Embryonic facial prominence (tissue), 1 donor: ENCODE data around the gene ASB5.

Experiments
- DNase-seq: peaks from one replicate; pipeline ENCODE4 v3.0.0-alpha.2; 2016; ENCODE audit errors: extremely low spot score

Gene ASB5

DNA sequence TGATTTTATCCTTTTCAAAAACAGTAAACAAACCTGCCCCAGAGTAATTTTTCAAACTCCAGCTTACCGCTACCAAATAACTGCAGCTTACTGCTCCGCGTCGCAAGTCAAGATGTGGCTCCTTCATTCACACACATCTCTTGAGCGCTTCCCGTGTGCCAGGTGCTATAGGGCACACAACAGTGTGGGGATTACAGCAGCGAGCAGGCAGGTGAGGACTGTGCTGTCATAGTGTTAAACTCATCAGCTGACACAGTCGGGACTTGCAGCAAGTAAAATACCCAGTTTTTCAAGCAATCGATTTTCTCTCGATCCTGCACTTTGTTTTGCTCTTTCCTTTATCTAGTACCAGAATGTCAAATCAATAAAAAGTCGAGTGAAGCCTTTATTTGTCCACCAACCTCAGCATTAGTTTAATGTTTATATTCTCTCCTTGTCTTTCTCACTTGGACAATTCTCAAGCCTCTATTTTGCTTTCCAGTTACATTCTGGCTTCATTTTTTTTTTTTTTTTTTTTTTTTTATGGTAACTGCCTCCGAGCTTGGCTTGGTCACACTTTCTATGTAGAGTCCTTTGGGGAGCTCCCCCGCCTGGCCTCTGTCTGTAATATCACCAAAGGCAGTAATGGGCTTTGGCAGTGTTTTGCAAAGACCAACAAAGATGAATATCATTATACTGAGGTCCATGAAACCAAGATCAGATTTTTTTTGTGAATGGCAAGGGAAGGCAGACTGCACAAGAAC is 8.3 kb upstream of the ASB5 start:
- DNase-seq, result no peak

DNA sequence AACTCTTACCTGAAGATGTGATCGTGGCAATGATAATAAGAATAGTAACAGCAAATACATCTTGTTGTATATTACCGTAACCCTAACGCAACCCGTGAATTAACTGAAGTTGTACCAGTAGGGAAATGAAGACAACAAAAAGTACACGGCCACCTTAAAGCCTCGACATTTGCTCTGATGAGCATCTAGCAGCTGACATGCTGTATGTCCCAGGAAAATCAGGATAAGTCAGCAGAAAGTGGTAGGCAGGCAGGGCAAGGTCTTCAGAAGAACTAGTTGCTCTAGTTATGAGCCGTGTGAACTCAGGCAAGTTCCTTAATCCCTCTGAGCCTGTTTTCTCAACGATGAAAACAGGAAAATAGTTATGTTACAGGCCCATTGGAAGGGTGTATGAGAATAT is 7.7 kb upstream of the ASB5 start:
- DNase-seq, result no peak

DNA sequence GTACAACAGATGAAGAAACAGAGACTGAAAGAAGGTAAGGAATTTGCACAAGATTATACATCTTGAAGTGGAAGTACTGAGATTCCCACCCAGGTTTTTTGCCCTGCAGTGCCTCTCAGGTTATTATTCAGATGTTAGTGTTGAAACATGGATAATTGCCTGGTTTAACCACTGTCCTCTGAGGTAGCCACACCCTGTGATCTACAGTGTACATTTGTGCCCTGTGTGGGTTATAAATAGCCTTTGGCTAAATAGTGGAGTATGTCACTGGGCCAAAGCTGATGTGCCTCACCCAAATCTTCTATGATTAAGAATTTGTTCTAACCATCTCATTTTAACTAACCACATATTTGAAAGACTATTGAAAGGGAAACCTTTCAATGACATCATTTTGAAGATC is 5.4 kb upstream of the ASB5 start:
- DNase-seq, result no peak

DNA sequence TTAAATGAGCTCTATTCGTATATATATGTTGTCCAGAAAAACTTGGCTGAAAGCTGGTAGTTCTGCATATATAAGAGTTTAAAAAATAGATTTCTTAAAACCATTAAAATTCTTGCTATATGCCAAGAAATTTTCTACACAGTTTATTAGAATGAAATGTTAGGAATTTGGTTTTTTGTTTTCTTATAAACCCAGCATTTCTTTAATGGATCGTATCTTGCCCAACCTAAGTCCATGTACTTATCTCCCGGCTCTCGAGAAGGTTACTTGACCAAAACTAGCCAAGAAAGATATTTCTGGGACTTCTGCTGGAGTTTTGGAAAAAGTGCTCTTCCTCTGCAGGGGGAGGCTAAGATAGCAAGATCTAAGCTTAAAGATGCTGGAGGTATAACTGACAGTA is 4.7 kb upstream of the ASB5 start:
- DNase-seq, result no peak

DNA sequence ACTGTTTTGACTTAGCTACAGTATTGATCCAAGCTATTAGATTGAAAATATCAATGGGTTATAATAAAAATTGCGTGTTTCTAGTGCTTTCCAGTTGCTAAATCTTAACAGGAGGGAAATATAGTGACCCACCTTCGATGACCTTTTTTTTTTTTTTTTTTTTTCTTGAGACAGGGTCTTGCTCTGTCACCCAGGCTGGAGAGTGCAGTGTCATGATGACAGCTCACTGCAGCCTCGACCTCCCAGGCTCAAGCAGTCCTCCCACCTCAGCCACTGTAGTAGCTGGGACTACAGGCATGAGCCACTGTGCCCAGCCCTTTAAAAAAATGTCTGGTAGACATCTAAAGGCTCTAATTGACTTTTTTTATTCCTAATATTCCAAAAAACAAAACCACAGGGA is 3.8 kb upstream of the ASB5 start:
- no peak for DNase-seq

DNA sequence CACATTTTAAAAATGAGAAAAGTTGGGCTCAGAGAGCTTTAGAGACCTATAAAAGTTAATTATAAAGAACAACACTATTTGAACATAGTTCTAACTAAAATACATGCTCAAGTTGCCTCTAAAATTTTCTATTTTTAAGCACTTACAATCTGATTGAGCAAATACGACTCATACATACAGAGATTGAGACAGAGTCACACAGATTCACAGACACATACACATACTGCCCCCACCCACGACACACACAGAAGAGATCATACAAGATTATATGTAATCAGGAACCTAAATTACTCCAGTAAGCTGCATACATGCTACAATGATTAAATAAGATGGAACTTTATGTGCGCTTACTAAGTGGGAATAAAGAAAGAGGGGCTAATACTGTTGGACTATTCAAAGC is 2.7 kb upstream of the ASB5 start:
- DNase-seq, result no peak

DNA sequence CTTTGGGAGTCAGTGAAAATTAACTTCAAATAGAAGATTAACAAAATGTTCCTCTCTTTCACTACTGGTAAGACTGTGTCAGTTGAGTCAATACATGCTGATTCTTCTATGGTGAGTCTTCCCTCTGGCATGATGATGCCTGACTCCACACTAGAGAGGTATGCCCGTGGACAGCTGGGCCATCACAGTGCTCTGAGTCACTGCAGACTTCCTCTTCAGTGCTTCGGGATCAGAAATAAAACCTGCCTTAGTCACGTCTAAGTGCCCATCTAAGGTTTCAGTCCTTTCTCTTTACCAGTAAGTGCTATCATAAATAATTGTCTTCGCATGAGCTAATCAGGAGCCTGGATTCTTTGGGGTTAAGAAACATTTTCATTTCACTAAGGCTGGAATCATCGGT is 1.6 kb upstream of the ASB5 start:
- DNase-seq, result no peak

DNA sequence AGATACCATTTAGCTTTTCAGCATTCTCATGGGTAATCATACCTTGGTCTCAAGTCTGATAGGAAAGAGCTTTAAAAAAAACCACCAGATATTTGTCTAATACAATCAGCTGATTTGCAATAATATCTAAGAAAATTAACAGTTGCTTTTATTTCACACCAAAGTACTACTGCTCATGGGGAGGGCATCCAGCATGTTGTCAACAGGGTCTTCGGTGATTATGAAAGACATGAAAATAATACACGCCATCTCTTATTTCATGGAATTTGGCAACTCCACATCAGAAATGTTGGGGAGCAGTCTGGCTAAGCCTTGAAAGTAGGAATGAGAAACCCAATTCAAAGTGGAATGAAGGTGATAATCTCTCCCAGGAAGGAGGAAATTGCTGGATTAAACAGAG is 3.0 kb downstream of the ASB5 start:
- DNase-seq, result no peak

DNA sequence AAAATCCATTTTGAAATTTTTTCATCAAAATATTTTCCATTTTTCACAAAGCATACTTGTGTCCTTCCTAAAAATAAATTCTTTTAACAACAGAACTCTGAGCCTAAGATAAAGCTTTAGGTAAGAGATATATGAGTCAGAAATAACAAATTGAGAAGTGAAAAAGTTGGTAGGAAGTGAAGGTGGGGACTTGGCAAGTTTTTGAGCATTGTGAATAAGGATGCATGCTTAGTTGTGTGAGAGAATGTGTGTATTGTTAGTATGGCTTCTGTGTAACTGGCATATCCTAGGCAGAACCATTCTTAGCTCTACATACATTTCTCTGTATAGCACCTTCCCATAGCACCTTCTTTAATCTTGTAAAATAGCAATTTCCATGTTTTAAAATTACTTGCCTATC is 6.8 kb downstream of the ASB5 start:
- no peak for DNase-seq

DNA sequence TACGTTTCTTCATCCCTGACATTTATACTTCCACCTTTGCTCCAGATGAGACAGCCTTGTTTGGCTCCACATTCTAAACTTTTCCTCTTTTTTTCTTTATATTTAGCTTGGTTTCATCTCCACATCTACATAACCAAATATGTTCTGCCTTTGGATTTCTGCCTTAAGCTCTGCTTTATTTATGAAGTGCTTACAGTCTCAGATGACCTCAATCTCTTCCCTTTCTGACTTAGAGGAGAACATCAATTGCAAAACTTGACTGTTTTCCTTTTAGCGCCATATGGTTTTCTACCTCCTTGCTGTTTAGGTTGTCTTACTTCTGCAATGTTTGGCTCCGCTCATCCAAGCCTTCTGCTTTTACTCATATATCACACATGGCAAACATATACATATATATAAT is 7.5 kb downstream of the ASB5 start:
- DNase-seq, result no peak

DNA sequence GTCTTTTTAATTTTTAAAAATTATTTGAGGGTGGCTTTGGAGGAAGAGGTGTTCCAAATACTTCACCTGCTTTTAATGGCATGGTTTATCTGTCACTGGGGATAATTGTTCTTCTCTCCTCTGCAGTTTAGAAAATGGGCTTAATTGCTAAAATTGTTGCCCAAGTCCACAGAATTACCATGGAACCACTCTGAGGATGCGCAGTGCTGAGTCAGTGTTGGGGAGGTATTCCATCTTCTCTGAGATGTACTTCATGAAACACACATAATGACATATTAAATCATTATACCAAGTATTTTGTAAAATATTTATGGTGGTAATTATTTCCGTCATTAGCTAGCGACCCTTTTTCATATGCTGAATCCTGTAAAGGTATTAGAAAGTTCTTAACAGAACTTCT is 8.0 kb downstream of the ASB5 start:
- no peak for DNase-seq

DNA sequence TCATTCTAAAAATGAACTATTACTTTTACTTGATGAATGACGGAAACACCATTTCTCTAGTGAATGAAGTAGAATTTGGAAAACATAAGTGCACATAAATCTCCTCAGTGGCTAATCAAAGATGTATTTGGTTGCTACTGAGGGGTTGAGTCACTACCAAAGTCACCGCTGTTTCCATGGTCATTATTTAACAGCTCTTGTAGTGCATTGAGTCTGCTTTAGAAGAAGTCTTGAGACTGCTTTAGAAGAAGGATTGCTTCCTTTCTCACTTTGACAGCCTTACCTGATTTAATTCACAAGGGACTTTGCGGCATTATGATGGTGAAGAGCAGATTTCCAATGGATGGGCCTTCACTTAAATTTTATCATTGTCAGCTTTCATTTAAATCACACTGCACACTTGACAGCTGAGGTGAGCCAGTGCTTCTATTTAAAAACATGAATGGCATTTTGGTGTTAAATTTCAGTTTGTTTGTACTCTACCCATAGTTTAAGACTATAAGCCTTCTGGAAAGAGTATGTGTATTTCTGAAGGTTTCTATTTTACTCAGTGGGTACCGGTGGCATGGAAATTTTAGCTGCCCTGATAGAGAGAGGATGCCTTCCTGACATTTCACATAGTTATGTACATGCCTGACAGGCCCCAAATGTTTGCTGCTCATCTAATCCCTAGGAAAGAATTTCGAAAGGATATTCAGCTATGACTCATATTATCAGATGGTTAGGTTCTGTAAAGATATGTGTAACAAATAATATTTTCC is 9.5 kb downstream of the ASB5 start:
- DNase-seq, result no peak

DNA sequence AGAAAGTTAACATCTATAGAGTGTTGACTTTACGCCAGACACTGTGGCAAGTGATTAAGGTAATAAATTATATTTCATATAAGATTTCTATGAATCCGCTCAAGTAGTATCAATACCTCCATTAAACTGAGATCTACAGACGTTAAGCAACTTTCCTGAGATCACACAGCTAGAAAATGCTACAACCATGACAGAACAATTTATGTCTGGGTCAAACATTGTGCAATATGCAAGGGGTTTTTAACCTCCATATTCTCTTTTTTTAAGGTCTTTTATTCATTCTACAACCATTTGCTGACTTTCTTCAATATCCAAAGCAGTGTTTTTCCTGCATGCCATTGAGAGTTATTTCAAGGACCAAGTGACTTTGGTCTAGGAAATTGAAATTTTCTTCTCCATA is 10.9 kb downstream of the ASB5 start:
- DNase-seq, result no peak

DNA sequence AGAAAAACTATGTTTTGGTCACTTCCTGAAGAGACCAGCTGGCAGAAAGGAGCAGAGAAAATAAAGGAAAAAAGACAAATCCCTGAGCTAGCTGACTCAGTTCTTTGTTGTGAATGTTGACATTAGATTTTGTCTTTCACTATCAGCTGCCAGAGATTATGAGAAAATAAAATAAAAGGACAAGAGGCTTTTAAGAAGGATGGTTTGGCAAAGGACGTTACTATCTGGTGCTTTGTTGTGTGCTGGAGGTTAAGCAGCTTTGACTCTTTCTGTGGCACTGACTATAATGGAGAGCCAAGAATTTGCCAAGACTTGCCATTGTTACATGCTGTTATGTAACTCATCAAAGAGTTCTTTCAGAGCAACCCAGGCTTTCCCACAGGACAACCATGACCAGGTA is 12.1 kb downstream of the ASB5 start:
- DNase-seq, result no peak

DNA sequence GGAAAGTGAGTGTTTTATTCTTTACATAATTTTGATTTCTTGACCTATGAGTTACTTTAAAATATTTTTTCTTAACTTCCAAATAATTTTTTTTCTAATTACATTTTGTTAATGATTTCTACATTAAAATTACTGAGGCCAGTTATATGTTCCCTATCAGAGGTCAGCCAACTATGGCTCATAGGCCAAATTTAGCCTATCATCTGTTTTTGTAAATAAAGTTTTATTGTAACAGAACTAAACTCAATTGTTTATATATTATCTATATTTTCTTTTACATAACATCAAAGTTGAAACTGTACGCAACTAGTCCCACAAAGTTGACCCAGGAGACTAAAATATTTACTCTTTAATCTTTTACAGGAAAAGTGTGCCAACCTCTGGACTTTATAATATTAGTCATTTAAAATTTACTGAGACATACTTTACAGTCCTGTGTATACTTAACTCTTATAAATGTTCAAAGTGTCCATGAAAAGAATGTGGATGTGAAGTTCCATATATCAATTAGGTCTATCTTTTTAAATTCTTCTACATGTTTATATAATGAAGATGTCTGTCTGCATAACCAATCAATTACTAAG is 26.2 kb downstream of the ASB5 start:
- no peak for DNase-seq

DNA sequence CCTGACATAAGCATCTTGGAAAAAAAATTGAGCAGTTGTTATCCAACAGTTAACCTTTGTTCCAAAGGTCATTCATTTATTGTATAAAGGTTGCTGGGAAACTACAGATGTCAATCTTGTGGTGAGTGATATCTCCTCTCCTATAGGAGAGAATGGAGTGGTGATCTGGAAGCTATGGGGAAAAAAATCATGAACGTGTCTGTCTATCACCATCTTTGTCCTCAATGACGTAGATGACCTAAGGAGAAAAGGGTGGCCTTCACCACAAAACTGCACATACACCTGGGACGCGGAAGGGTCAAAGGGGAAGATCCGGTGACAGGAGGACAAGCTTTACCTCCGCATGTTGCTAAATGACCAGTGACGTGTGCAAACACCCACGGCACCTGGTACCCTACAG is 27.3 kb downstream of the ASB5 start:
- DNase-seq, result no peak

DNA sequence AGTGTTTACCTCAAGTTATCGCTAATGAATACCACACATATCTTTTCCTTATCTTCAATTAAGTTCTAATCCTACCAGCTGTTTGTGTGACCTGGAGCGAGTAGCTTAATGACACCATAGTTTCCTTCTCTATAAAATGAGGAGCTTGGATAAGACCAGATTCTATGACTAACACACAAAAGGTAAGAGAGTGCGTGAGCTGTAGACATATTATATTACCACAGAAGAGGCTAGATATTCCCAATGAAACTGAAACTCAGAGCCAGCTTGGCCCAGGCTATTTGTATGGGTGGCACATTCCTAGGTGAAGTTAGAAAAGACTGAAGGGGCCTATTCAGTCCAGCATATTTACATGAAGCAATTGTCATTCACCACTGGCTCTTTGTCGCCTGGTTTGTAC is 30.2 kb downstream of the ASB5 start:
- no peak for DNase-seq

DNA sequence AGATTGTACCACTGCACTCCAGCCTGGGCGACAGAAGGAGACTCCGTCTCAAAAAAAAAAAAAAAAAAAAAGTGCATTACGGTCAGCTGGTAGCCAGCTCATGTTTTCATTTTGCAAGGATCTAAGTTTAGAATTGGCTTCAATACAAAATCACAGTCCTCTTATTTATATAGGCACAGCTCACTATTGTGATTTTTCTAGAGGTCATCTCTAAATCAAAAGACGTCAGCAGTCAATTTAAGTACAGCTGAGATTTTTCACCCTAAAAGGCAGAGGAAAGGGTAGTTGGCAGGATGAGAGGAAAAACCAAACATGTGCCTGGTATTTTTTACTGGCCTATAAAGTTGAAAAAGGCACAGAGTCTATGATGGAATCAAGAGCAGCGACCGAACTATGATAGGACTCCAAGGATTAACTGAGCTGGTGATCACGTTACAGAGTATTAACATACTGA is 30.8 kb downstream of the ASB5 start:
- DNase-seq, result peak; percentile 7

DNA sequence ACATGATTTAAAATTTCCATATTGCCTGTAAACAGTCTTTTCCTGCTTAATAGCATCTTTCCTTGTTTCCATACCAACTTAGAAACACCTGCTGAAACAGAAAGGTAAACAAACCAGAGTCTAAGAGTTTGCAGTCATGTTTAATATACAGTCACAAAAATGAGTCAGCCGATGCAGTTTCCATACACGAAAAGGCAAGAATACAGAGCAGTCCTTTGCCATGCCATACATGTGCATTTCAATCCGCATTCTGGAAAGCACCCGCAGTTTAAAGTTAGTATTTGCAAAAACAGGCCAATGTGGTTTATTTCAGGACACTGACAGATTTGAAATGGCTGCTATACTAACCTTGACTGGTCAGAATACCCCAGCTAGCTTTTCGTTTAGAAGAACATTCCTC is 32.1 kb downstream of the ASB5 start:
- DNase-seq, result no peak

DNA sequence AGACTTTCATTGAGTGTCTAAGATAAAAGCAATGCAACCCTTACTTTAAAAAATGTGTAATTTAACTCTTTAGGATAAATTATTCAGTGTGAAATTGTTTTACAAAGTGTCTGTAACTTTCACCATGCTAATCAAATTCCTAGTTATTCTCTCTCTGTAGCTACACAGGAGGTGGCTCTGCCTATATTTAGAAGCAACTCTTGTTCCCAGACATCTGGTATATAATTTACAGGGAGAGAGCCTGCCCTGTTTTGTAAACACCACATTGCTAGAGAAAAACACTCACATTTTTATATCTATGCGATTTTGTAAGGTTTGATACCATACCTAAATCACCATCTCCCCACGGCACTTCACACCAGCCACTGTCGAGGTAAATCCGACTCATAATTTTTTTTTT is 38.2 kb downstream of the ASB5 start:
- no peak for DNase-seq

DNA sequence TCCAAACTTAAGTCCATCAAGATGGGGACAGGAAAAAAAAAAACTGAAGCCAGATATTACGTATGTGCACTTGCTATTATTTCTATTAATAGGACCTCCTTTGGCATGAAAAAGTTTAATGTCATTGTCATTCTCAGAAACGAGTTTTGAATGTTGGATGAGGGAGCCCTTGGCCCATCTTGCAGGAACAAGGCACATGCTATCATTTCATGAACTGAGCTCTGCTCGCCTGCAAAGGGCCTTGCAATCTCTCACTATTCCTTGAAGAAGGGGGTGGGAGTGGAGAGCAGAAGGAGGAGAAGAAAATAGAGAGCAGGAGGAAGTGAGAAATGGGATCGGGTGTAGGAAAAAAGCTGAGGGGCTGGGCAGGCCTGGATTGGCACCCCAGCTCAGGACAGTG is 39.4 kb downstream of the ASB5 start:
- no peak for DNase-seq

DNA sequence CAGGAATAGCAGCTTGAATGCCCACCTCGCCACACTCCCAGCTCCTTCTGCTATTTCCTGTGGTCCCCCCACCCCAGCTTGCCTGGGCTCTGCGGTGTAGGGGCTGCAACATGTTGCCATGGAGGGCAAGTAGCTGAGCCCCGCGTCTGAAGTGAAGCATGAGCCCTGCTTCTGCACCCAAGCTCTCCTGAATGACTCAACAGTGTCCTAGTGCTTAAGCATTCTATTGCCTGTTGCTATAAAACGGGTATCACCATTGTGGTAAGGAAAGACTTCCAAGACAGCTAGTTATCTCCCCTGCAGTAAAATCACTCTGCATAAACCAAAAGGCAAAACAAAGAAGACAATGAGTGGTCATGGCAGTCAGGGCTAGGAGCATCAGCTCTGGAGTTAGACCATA is 42.3 kb downstream of the ASB5 start:
- DNase-seq, result no peak

DNA sequence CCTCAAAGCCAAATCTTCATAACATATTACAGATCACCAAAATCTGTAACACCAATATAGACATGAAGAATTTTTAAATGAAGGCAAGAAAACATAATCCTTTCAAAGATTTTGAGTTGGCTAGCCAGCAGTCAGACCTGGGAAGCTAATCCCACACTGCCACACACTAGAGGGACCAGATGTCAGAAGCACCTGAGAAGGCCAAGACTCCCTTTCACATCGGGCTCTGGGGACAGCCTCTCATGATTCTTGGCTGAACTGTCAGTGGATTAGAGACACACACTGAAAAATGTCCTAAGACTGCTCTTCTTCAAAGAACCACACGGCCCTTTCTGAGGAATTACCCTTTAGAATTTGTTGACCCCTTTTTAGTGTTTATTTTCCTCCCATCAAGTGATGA is 45.5 kb downstream of the ASB5 start:
- DNase-seq, result no peak
